Measurements from ENCODE around the gene EIF2AK3.
"Not testable (repeated sequence)": the region's sequence is repeated elsewhere in the genome, so short reads cannot be mapped to it uniquely, and the experiment has no call there.

Gene EIF2AK3

DNA sequence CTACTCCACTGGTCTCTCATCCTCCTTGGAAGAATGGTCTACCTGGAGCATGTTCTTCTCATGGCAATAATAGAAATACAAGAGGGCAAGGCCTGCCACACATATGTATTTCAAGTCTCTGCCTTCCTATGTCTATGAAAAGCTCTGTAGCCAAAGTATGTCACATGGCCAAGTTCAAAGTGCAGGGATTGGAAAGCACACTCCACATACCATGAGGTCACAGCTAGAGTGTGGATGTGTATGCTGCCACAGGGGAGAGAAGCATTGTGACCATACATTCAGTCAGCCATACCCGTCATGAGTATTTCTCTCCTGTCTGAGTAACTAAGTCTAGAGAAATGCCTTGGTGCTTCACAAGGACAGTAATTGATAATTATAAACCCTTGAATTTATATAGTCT, 8.8 kb upstream of the EIF2AK3 start:
- no peak for DNase-seq

DNA sequence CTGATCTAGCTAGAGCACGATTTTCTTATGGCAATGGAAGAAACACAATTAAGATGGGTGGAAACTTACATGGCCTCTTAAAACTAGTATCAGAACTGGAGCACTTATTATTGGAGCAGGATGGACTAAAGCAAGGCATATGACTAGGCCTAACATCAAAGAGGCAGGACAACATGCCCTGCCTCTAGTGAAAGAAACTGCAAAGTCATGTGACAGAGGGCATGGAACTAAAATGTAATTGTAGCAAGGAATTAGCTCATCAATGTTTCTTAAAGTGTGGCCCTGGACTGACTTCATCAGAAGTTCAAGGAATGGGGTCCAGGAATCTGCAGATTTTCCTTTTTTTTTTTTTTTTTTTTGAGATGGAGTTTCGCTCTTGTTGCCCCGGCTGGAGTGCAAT, 5.3 kb upstream of the EIF2AK3 start:
- no peak for DNase-seq

DNA sequence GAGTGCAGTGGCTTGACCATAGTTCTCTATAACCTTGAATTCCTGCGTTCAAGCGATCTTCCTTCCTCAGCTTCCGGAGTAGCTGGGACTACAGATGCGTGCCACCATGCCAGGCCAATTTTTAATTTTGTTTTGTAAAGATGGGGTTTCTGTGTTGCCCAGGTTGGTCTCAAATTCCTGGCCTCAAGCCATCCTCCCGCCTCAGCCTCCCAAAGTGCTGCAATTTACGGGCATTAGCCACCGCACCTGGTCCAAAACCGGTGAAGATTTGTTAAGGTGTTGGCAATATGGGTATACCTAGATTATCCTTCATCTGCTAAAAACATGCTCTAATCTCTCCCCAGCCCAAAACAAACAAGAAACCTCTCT, 1.3 kb upstream of the EIF2AK3 start:
- no peak for DNase-seq

DNA sequence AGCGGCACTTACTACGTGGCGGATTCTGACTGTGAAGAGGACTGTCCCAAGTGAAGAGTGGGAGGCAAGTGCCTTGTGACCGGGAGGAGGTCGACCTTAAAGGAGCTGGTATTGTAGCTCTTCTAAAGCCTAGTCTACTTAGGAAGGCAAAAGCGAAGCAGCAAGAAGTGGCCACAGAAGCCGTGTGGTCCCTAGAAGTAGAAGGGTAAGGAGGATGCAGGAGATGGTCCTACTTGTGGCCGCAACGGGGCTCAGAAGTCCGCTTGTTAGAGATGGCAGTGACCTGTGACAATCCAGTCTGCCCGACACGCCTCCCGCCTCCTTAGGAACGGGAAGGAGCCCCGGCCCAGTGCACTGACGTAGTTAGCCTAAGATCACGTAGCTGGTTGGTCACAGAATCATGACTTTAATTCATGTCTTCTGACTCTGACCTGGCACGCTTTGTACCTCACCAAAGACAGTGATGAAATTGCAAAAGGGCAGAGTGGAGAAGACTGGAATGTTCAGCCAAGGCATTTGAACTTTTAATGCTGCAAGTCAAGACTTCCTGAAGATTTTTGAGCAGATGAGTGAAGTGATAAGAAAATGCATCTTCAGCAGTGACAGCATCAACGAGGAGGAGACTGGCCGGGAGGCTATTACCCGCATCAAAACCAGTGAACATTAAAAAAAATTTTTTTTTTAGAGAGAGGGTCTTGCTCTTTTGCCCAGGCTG, 749 bp upstream of the EIF2AK3 start:
- DNase-seq, result peak in 5 of 14 donors; percentile 82 to 93 (median 92)

DNA sequence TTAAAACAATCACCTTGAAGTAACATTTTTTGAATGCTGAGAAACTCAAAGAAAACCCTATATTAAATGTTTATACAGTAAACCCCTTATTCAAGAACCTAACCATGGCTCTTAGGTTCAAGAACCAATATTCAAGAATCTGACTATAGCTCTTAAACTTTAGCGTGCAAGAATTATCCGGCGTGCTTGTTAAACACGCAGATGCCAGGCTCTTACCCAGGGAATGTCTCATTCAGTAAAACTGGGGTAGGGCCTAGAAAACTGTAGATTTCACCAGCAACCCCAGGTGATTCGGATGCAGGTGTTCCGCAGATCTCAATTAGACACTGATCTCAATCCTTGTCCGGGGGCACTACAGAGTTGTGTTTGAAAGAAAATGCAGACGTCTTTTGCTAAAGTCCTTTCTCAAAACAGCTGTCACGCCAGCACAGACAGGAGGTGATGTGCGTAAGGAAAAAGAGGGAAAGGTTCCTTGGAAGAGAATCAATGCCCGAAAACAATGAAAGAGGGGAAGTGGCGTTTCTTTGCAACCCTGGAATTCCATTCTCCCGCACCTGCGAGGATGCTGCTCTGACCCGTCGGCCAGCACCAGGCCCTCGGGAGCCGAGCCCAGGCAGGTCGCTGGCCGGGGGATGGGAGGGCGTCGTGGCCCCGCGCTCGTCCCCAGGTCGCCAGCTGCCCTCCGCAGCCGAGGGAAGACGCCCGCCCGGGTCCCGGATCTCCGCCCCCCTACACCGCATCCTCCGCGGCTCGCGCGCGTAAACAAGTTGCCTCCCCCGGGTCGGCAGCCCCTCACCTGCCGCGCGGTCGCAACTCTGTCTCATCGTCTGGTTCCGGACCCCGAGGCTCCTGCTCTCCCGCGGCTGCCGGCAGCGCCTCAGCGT, 851 bp downstream of the EIF2AK3 start:
- peak in 5 of 14 donors; percentile 13 to 42 (median 32) for DNase-seq

DNA sequence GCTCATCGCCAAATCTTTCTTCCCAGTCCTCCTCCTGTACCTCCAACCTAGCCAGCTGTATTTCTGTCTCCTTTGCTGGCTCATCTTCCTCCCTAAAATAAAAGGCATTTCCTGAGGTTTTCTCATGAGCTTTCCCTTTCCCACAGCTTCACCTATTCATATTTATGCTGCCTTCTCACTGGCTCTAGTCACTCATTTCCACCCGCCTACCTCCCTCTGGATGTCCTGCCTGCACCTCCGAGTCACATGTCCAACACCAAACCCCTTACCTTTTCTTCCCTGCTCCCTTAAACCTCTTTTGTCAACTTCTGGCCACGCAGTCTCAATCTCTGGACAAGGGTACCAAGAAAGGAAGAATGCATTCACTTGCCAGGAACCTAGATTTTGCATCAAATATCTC, 2.8 kb downstream of the EIF2AK3 start:
- no peak for DNase-seq

DNA sequence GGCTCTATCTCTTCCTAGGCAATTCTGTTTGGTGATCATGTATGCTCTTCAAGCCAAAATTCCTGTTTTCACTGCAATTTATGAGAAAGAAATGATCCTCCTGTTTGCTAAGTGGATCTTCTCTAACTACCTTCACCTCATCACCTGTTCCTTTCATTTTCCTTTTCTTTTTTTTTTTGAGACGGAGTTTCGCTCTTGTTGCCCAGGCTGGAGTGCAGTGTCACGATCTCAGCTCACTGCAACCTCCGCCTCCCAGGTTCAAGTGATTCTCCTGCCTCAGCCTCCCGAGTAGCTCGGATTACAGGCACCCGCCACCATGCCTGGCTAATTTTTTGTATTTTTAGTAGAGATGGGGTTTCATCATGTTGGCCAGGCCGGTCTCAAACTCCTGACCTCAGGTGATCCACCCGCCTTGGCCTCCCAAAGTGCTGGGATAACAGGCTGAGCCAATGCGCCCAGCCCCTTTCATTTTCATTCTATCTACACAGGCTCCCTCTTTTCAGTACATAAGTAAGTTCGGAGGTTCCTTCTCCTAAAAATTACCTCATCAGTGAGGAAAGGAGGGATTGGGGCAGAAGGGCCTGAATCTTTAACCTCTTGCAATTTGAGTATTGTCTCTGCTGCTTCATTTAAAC, 3.3 kb downstream of the EIF2AK3 start:
- not testable (repeated sequence) for DNase-seq

DNA sequence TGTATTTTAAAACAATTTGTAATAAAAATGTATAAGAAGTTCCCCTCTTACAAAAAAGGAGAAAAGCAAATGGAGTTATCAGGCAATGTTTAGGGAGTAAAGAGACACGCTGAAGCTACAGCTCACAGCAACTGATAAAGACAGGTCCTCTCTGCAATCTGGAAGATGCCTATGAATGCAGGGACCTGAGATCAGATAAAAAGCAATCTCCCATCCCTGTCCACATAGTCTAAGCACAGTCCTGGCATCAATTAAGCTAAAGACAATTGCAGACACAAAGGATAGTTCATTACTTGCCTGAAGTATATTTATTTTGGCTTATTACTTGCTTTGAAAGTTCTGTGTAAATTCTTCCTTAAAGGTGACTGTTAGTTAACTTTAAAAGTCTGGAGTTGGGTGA, 5.0 kb downstream of the EIF2AK3 start:
- no peak for DNase-seq

DNA sequence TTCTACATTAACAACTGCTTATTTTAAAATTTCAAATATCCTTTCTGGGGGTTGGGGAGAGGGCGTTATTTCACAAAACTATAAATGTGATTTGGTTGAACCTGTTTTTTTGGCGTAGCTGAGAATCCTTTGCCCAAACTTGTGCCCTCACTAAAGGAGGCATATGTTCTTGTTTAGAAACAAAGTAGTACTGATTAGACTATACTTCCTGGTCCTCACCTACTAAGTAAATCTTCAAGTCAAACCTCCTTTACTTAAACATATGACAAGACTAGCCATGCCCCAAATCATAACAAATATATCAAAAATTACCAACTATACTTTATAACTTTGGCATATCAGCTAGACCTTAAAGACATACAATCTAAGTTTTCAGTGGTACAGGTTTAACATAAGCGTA, 5.8 kb downstream of the EIF2AK3 start:
- DNase-seq, result no peak

DNA sequence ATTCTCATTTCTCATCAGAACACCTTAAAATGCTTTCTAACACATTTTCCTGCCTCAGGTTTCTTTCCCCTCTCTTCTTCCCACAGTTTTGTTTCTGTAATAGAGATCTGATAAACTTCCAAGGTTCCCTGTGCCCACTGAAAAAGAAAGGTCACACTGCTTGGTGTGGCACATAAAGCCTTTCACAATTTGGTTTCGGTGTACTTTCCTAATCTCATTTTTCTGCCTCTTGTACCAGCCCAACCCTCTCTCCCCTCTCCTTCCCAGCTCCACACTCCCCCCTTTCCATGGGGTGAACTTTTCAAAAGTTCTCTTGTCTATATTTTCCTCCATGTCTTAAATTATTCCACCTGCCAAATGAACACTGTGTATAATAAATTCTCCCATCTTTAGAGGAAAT, 7.2 kb downstream of the EIF2AK3 start:
- no peak for DNase-seq

DNA sequence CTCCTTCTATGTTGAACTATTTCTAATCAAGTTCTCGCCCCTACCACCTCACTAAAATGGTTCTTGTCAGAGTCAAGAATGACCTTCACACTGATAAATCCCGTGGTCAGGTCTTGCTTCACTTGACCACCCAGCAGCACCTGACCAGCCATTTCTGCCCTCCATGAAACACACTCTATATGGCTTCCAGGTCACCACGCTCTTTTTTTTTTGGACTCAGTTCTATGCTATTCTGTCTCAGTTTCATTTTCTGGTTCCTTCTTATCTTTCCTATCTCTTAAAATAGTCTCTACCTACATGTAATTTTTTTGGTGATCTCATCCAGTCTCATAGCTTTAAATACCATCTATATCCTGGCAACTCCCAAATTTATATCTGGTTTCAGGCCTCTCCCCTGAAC, 11.4 kb downstream of the EIF2AK3 start:
- no peak for DNase-seq

DNA sequence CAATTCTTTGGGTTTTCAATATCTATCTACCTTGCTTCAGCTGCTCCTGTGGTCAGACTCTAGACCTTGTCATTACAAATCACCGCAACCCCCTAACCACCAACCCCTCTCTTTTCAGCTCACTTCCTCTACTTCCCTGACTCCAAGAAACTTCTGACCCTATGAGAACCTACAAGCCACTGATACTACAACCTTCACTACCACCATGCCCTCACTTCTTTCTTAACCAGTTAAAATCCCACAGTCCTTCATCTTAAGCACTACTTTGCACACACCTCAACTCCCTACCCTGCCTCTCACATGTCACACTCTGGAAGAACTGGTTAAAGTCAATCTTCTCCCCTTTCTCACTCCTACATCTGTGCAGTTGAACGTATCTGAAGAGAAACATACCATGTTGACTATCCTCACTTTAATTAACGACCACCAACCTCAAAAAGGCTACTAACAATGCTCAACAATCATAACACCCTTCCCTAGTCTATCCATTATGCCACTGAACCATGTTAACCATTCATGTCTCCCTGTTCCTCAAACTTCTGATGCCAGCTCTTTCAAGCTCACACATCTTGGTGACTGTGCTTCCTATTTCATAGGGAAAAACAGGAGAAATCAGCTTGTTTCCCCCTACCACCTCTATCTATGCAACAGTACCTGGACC, 12.6 kb downstream of the EIF2AK3 start:
- DNase-seq, result no peak

DNA sequence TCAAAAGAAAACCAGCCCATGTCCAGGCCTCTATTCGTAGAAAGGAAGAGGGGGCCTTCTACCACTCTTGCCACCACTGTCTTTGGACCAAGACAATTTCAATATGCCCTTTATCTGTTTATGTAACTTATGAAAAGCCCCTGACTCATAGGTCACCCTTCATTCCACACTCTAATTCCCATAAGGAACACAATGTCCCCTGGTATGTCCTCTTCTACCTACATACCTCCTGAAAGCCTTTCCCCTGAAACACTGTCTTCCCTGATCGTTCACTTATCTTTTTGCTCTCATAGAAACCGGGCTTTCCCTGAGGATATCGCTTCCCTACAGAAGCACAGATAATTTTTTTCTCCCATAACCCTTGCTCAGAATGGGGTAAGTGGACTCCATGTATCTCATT, 13.3 kb downstream of the EIF2AK3 start:
- no peak for DNase-seq

DNA sequence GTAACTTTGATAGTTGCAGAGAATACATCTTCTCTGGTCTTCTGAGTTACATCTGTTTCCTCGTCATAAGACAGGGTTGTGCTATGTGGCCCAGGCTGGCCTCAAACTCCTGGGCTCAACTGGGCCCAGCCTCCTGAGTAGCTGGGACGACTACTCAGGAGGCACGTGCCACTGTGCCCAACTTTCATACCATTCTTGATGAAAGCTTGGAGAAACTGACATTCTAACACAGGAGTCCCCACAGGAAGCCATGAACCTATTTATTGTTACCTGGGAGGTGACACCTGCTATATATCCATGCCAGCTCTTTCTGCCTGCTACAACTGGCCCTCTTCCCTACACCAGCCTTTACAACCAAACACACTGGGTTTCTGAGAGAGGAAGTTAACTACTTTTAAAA, 19.1 kb downstream of the EIF2AK3 start:
- no peak for DNase-seq

DNA sequence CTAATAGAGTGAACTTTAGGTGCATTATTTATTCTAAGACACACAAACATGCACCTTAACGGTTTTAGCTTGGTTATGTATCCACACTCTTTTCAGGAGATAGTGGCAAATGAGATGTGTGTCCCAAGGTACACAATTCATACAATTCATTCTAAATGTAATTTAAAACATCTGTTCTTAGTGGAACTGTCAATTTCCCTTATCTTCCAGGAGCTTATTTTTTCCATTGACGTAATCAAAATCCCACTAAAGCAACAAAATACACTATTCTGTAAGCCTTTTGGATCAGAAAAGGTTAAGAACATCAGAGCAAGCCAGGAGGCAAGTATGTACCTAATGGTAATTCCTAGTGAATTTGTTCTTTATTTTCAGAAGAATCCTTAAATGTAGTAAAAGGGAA, 19.8 kb downstream of the EIF2AK3 start:
- no peak for DNase-seq

DNA sequence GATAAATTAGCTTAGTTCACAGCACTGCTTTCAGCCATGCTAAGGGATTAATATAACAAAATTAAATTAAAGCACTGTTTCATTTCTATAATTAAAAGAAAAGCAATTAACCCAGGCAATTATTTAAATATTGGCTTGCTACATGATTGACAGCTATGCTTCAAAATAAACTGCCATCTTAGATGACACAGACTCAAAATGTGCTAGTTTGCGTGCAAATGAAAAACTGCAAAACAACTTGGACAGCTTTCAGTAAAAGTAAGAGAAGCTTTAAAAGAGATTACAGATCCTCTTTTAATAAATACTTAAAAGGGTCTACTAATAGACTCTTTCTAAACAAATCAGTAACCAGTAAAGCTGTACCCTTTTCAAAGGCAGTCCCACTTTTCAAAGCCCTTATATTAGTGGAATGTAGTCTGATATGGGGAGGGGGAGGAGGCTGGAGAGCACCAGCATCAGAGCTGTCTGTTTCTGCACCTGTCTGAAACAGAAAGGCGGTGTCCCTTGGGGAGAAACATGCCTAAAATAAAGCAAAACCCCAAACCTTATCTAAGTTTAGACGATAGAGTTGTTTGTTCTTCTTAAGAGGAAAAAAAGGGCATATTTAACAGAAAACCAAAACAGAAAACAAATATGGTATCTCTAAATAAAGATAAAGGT, 20.8 kb downstream of the EIF2AK3 start:
- no peak for DNase-seq

DNA sequence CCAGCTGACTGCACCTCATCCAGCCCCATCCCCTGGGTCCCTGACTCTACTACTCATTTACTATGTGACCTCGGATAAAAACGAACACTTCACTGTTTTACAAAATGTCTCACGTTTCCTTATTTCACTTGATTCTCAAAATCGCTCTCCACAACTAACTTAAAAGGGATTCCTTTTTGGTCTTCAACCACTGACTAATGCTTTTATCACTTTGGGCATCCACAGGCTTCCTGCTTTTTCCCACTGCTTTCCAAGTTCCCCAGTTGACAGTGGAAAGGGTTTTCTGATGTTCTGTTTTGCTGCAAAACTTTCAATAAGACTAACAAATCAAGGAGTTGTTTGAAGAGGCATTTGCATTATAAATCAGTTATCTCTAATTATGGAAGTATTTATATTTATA, 24.1 kb downstream of the EIF2AK3 start:
- no peak for DNase-seq

DNA sequence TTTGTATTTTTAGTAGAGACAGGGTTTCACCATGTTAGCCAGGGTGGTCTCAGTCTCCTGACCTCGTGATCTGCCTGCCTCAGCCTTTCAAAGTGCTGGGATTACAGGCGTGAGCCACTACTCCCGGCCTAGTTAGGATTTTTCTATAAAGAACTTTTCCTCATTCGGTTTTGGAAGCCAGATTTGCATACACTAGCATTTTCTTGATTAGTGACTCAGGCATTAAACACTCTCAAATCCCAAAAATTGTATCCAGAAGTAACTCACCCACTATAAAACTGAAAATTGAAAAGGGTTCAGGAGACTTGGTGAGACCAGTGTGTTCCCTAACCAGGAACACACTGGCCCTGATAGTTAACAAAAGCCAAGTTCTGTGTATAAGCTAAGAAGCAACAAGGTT, 25.2 kb downstream of the EIF2AK3 start:
- DNase-seq, result no peak

DNA sequence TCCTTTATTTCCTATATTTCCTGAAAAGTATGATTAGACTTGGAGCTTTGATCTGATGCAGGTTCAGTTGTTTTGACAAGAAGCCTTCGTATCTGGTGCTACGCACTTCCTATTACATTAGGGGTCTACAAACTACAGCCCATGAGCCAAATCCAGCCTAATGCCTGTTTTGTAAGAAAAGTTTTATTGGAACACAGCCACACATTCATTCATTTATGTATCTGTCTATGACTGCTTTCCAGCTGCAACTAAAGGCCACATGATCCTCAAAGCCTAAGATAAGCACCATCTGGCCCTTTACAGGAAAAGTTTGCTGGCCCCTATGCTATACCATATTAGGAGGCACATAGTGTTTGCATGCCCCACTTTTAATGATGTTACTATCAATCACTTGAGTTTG, 26.0 kb downstream of the EIF2AK3 start:
- no peak for DNase-seq

DNA sequence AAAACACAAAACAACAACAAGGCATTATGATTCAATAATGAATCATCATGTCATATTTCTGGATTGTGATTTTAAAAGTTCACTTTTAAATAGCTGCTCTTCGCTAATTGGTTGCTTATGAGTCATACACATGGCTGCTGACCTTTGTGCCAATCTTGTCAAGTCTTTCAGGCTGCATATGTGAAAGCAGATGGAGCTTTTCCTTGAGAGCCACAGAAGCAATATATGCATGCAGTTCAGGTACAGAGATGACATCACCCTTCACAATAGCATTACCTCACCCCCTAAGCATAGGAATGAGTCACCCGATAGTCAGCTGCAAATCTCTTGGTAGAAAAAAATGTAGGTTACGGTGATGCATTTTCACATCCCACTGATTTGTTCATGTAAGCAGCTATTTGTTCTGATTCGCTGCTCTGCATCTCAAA, 27.2 kb downstream of the EIF2AK3 start:
- peak in 2 of 14 donors; percentile 4 to 81 for DNase-seq

DNA sequence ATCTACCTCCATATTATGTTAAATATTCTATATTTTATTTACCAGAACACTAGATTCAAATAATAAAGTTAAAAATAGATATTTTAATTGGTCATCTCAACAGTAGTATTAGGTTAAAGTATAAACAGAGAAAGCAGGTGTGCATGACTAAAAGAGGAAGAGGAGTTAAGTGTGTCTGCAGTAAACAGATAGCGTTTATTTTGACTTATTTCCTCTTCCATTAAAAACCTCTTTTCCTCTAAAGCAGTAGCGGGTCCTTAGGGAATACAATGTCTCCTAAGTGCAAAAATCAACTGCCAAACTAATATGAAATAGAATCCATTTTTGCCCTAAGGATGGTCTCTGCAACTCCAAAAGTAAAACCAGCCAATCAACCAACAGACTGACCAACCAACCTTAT, 27.7 kb downstream of the EIF2AK3 start:
- DNase-seq, result no peak

DNA sequence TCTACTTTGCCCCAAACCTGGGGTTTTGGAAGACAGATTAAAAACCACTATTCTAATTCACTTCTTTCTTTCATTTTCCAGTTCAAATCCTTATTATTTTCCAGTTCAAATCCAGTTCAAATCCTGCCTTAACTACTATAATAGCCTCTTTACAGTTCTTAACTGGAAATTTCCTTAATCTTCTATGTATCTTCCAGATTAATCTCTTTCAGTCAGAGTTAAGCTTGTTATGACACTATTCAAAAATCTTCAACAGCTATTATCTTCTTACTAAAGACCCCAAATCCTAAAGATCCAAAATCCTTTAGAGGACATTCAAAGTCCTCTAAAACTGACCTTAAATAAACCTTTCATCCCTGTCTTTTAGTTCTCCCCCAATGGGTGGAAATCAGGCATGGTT, 30.1 kb downstream of the EIF2AK3 start:
- DNase-seq, result no peak
